Ovary (tissue), 3 donors: ENCODE results near the gene LRRC49.

ENCODE experiments used
- POLR2A ChIP-seq: fragments of 450-650 bp; IDR thresholded peaks from one replicate; pipeline ENCODE4 v1.6.1; 2017; ENCODE audit warnings: antibody characterized with exemption, mild to moderate bottlenecking, moderate library complexity
- TF ChIP-seq, protein P1 (sequence below), 3 donors: fragments of 450-650 bp in 2 of 3; fragments of 200-600 bp in 1 of 3; IDR thresholded peaks; one replicate each; pipeline versions ENCODE4 v1.5.1 to v1.8.0; 2016 to 2022; ENCODE audit warnings: antibody characterized with exemption in 3 of 3, mild to moderate bottlenecking in 1 of 3
- donor health status: DM: no; HTN: no; CAD: no.

DNA sequence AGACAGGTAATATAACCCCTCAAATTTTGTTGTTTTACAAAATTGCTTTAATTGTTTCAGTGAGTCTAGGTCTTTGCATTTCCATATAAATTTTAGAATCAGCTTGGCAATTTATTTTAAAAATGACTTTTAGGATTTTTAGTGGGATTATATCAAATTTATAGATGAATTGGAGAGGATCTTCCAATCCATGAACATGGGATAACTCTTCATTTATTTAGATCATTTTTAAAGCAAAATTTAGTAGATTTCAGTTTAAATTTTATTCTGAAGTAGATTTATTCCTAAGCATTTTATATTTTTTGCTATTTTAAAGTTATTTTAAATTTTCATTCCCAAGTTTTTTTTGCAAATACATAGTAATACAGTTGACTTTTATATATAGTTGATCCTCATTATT lies 164.5 kb downstream of the LRRC49 start:
- TF ChIP-seq, protein P1, sequence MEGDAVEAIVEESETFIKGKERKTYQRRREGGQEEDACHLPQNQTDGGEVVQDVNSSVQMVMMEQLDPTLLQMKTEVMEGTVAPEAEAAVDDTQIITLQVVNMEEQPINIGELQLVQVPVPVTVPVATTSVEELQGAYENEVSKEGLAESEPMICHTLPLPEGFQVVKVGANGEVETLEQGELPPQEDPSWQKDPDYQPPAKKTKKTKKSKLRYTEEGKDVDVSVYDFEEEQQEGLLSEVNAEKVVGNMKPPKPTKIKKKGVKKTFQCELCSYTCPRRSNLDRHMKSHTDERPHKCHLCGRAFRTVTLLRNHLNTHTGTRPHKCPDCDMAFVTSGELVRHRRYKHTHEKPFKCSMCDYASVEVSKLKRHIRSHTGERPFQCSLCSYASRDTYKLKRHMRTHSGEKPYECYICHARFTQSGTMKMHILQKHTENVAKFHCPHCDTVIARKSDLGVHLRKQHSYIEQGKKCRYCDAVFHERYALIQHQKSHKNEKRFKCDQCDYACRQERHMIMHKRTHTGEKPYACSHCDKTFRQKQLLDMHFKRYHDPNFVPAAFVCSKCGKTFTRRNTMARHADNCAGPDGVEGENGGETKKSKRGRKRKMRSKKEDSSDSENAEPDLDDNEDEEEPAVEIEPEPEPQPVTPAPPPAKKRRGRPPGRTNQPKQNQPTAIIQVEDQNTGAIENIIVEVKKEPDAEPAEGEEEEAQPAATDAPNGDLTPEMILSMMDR (IDR thresholded peaks at IDR 0.05), result no peak
- TF ChIP-seq POLR2A, result no peak
